Measurements from ENCODE around the gene NUTM2A. TPM values are rescaled to one million over a fixed set of nuclear protein-coding genes. Genes with fewer than 3 reads are reported as not detected.
"Not testable (repeated sequence)": the region's sequence is repeated elsewhere in the genome, so short reads cannot be mapped to it uniquely, and the experiment has no call there.

The NUTM2A gene
- 1.0 and 1.3 TPM in 2 replicates for total RNA-seq

- intact Hi-C loops (cut with micrococcal nuclease); H3K36me3 Mint-ChIP-seq (ENCODE audit: low read depth); H3K27ac Mint-ChIP-seq; DNase-seq; POLR2A ChIA-PET; ATAC-seq (ENCODE audit: low read depth); H3K4me3 Mint-ChIP-seq; H3K4me1 Mint-ChIP-seq; H3K9me3 Mint-ChIP-seq; H3K27me3 Mint-ChIP-seq; CTCF ChIA-PET: not testable (repeated sequence)
Observed at GRCh38 chr10:87225148-87225547, at the start of gene NUTM2A. Gene NUTM2A (plus strand): TSS chr10:87225448. CDS start chr10:87225831, 383 bp downstream.

DNA sequence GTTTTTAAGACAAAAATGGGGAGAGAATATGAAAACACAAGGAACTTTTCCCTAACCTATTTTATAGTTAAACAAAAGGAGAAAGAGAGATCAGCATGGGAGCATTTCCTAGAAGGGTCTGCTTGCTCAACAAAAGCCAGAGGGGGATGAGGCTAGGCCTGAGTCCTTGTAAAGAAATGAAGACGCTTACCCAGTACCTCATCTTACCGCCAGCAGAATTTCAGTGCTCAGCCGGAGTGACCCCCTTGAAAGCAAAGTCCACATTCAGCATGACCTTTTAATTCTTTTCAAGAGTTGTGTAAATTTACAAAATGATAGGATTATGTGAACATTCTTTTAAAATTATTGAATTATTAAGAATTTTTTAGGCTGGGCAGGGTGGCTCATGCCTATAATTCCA lies 47.7 kb upstream of the NUTM2A start:
- H3K4me3 Mint-ChIP-seq; intact Hi-C loops (cut with micrococcal nuclease): not testable (repeated sequence)

DNA sequence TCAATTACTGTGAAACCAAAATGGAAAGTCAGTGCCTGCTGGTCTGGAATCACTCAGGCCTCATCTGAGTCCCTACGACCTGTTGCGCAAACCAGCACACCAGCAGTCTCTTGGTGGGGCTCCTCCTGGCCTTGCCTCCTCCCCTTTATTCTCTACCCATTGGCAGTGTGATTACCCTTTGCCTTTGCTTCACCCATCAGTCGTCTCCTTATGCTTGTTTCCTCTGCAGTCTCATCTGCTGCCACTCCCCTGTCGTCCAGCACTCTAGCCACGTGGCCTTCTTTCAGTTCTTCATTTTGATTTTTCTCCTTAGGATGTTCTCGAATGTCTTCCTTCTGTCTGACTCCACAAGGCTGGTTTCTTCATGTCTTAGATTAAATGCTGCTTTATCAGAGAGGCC lies 40.8 kb upstream of the NUTM2A start:
- H3K9me3 Mint-ChIP-seq, DNase-seq, POLR2A ChIA-PET, CTCF ChIA-PET, H3K4me3 Mint-ChIP-seq, H3K27me3 Mint-ChIP-seq: not testable (repeated sequence)
- Mint-ChIP-seq H3K36me3 (ENCODE audit: low read depth) (peaks cover 38% of the 10 kb centered on the region), H3K4me1 (peaks cover 37% of the 10 kb centered on the region), H3K27ac (peak overlapping the region; percentile 79)
- intact Hi-C loops (cut with micrococcal nuclease), result loop anchor here (10.0 kb wide), 1 partner anchor 90 kb away; the partner anchor contains the start of genes GLUD1 and SHLD2
- ATAC-seq (ENCODE audit: low read depth), result peak; percentile 87

More for the DNA sequence above, 47.7 kb upstream of the NUTM2A start:
- peaks cover 18% of the 10 kb centered on the region for H3K36me3 Mint-ChIP-seq (ENCODE audit: low read depth)
- H3K9me3 Mint-ChIP-seq; ATAC-seq (ENCODE audit: low read depth); POLR2A ChIA-PET; H3K27me3 Mint-ChIP-seq; CTCF ChIA-PET; DNase-seq; H3K27ac Mint-ChIP-seq; H3K4me1 Mint-ChIP-seq: not testable (repeated sequence)

GRCh38 chr10:87186016-87186415 lies 39.2 kb upstream of the NUTM2A start:
- ATAC-seq (ENCODE audit: low read depth), result peak; percentile 47
- Mint-ChIP-seq H3K27ac (peak overlapping the region; percentile 61), H3K36me3 (ENCODE audit: low read depth) (peaks cover 35% of the 10 kb centered on the region), H3K4me1 (peaks cover 37% of the 10 kb centered on the region)
- intact Hi-C loops (cut with micrococcal nuclease), result loop anchor here (10.0 kb wide), 1 partner anchor 91 kb away; the partner anchor contains the start of genes GLUD1 and SHLD2
- H3K9me3 Mint-ChIP-seq, H3K27me3 Mint-ChIP-seq, CTCF ChIA-PET, POLR2A ChIA-PET, H3K4me3 Mint-ChIP-seq, DNase-seq: not testable (repeated sequence)

DNA sequence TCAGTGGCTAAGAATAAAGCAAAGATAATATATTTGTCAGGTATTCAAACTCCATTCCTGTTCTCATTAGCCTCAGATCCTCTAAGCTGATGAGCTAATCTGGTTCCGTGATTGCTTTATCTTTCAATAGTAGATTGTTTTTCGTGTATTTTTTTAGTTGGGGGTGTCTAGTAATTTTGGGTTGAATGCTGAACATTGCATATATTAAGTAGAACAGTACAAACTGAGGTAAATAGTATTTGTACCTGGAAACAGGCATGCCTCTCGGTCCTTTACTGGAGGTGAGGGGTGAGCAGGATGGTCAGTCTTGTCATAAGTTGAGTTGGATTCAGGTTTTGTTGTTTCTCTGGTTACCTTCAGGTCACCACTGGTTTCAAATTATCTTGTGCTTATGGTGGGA lies 37.7 kb upstream of the NUTM2A start:
- H3K27ac Mint-ChIP-seq; H3K9me3 Mint-ChIP-seq; H3K27me3 Mint-ChIP-seq; DNase-seq; H3K4me3 Mint-ChIP-seq; CTCF ChIA-PET; ATAC-seq (ENCODE audit: low read depth); POLR2A ChIA-PET: not testable (repeated sequence)
- intact Hi-C loops (cut with micrococcal nuclease), result loop anchor here (10.0 kb wide), 1 partner anchor 93 kb away; the partner anchor contains the start of genes GLUD1 and SHLD2
- Mint-ChIP-seq H3K4me1 (peaks cover 37% of the 10 kb centered on the region), H3K36me3 (ENCODE audit: low read depth) (peaks cover 37% of the 10 kb centered on the region)

DNA sequence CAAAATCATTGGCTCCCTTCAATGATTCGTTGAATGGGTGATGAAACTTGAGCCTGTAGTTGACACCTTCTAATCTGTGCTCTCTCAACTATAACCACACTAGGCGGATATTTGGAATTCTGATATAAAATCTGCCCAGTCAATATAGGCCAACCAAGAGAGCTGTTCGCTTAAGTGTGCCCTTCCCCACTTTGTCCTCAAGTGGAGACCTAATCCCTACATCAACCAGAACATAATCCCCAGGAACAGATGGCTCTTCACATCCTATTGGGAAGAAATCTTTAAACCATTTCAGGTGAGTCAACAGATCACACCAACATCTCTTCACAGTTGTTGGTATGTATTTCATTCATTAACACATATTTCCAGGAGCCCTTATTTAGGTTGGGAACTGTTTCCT lies 33.4 kb upstream of the NUTM2A start:
- H3K4me1 Mint-ChIP-seq; H3K4me3 Mint-ChIP-seq; ATAC-seq (ENCODE audit: low read depth); POLR2A ChIA-PET; H3K27ac Mint-ChIP-seq; intact Hi-C loops (cut with micrococcal nuclease); DNase-seq; CTCF ChIA-PET; H3K27me3 Mint-ChIP-seq; H3K9me3 Mint-ChIP-seq: not testable (repeated sequence)
- H3K36me3 Mint-ChIP-seq (ENCODE audit: low read depth), result peaks cover 28% of the 10 kb centered on the region

DNA sequence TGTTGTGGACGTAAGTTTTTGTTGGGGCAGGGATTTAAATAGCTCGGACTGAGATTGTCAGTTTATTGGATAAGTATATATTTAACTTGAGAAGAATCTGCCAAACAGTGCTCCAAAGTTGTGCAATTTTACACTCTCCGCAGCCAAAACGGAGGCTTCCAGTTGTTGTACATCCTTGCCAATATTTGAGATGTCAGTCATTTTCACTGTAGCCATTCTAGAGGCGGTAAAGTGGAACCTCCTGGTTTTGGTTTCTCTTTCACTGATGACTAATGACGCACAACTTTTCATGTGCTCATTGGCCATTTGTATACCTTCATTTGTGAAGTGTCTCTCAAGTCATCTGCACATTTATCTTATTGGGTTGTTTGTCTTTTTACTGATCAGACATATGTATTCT lies 24.3 kb upstream of the NUTM2A start:
- H3K4me3 Mint-ChIP-seq, result peak overlapping the region; percentile 38
- H3K9me3 Mint-ChIP-seq; POLR2A ChIA-PET; H3K27me3 Mint-ChIP-seq; CTCF ChIA-PET; intact Hi-C loops (cut with micrococcal nuclease); DNase-seq; H3K36me3 Mint-ChIP-seq (ENCODE audit: low read depth): not testable (repeated sequence)
- H3K4me1 Mint-ChIP-seq, result peaks cover 24% of the 10 kb centered on the region
- peak overlapping the region; percentile 68 for H3K27ac Mint-ChIP-seq
- ATAC-seq (ENCODE audit: low read depth), result peak; percentile 71

- DNase-seq; H3K36me3 Mint-ChIP-seq (ENCODE audit: low read depth); ATAC-seq (ENCODE audit: low read depth); H3K27ac Mint-ChIP-seq; CTCF ChIA-PET; intact Hi-C loops (cut with micrococcal nuclease); H3K9me3 Mint-ChIP-seq; H3K4me3 Mint-ChIP-seq; H3K27me3 Mint-ChIP-seq: not testable (repeated sequence)
- H3K4me1 Mint-ChIP-seq, result peaks cover 24% of the 10 kb centered on the region
- POLR2A ChIA-PET, result interaction anchor here (0.6 kb wide), 1 partner anchor 24 kb away, joined by 4 read pairs; no protein-coding TSS in a partner anchor
Observed at GRCh38 chr10:87204801-87205200, 20.4 kb upstream of the NUTM2A start.

- DNase-seq; H3K27ac Mint-ChIP-seq; POLR2A ChIA-PET; H3K4me3 Mint-ChIP-seq; H3K9me3 Mint-ChIP-seq; H3K36me3 Mint-ChIP-seq (ENCODE audit: low read depth); CTCF ChIA-PET; intact Hi-C loops (cut with micrococcal nuclease); H3K27me3 Mint-ChIP-seq; ATAC-seq (ENCODE audit: low read depth): not testable (repeated sequence)
- peaks cover 15% of the 10 kb centered on the region for H3K4me1 Mint-ChIP-seq
Observed at GRCh38 chr10:87206922-87207321, 18.3 kb upstream of the NUTM2A start.

GRCh38 chr10:87210309-87210708 lies 14.9 kb upstream of the NUTM2A start:
- H3K36me3 Mint-ChIP-seq (ENCODE audit: low read depth); ATAC-seq (ENCODE audit: low read depth); H3K27ac Mint-ChIP-seq; H3K4me1 Mint-ChIP-seq; H3K9me3 Mint-ChIP-seq; POLR2A ChIA-PET; CTCF ChIA-PET; intact Hi-C loops (cut with micrococcal nuclease); H3K4me3 Mint-ChIP-seq; DNase-seq; H3K27me3 Mint-ChIP-seq: not testable (repeated sequence)

- H3K27me3 Mint-ChIP-seq; H3K4me1 Mint-ChIP-seq; POLR2A ChIA-PET; H3K9me3 Mint-ChIP-seq; H3K36me3 Mint-ChIP-seq (ENCODE audit: low read depth); DNase-seq; CTCF ChIA-PET; intact Hi-C loops (cut with micrococcal nuclease); ATAC-seq (ENCODE audit: low read depth); H3K27ac Mint-ChIP-seq; H3K4me3 Mint-ChIP-seq: not testable (repeated sequence)
Observed at GRCh38 chr10:87211848-87212247, 13.4 kb upstream of the NUTM2A start.

GRCh38 chr10:87213150-87213765 lies 12.0 kb upstream of the NUTM2A start:
- H3K27me3 Mint-ChIP-seq; CTCF ChIA-PET; ATAC-seq (ENCODE audit: low read depth); H3K27ac Mint-ChIP-seq; H3K4me3 Mint-ChIP-seq; POLR2A ChIA-PET; DNase-seq; H3K36me3 Mint-ChIP-seq (ENCODE audit: low read depth); intact Hi-C loops (cut with micrococcal nuclease); H3K9me3 Mint-ChIP-seq: not testable (repeated sequence)
- peaks cover 11% of the 10 kb centered on the region for H3K4me1 Mint-ChIP-seq

All from activated B cell treated with CpG ODN at 0.5 μM for 24 hours (primary cell).